ENCODE data around the gene PON1.

- TF ChIP-seq, protein P1, sequence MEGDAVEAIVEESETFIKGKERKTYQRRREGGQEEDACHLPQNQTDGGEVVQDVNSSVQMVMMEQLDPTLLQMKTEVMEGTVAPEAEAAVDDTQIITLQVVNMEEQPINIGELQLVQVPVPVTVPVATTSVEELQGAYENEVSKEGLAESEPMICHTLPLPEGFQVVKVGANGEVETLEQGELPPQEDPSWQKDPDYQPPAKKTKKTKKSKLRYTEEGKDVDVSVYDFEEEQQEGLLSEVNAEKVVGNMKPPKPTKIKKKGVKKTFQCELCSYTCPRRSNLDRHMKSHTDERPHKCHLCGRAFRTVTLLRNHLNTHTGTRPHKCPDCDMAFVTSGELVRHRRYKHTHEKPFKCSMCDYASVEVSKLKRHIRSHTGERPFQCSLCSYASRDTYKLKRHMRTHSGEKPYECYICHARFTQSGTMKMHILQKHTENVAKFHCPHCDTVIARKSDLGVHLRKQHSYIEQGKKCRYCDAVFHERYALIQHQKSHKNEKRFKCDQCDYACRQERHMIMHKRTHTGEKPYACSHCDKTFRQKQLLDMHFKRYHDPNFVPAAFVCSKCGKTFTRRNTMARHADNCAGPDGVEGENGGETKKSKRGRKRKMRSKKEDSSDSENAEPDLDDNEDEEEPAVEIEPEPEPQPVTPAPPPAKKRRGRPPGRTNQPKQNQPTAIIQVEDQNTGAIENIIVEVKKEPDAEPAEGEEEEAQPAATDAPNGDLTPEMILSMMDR (IDR thresholded peaks at IDR 0.05), result no peak
- no peak for TF ChIP-seq POLR2A (IDR thresholded peaks at IDR 0.05)
These were observed 3.7 kb downstream of the PON1 start for GRCh38 chr7:95320651-95321050.

Measured in uterus (tissue), 2 donors.